HG02970 (cell line): ENCODE results near the gene OGFOD3.

ENCODE experiments used
- ATAC-seq: cut with Tn5 transposase; IDR thresholded peaks from one replicate; pipeline ENCODE4 v1.9.1; 2021; ENCODE audit warnings: mild to moderate bottlenecking, moderate library complexity, moderate number of reproducible peaks; ENCODE audit not compliant: unreplicated experiment, low FRiP score

Gene OGFOD3

DNA sequence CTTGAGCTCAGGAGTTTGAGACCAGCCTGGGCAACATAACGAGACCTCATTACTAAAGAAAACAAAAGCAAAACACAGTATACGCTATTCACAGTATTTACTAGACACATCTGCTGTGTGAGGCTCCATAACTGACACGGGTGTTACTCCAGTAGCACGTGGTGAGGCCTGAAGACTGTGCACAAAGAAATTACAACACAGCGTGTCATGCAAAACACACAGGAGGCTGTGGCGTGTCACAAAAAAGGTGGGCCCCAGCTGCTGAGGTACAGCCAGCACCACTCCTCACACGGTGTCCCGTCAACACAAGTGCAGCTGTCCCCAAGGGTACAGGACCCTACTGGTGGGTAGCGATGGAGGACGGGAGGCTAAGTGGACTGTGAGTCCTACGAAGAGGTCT, 29.5 kb upstream of the OGFOD3 start:
- ATAC-seq = no peak

DNA sequence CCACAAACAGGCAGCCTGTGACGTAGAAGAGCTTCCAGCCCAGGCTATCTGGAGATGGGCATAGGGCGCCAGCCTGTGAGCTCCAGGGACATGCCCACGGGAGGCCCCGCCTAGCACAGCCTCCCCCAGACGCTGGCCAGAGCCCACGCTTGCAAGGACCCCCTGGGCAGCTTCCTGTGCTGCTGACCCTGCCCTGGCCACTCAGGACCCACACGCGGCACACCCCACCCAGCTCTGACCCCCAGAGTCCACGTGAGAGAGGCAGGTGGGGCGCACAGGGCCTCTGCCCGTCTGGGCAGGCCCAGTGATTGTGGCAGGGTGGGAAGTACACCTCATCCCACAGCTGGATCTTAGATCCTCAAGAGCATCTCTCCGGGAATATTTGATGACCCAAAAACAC, 28.3 kb upstream of the OGFOD3 start:
- ATAC-seq = no peak

DNA sequence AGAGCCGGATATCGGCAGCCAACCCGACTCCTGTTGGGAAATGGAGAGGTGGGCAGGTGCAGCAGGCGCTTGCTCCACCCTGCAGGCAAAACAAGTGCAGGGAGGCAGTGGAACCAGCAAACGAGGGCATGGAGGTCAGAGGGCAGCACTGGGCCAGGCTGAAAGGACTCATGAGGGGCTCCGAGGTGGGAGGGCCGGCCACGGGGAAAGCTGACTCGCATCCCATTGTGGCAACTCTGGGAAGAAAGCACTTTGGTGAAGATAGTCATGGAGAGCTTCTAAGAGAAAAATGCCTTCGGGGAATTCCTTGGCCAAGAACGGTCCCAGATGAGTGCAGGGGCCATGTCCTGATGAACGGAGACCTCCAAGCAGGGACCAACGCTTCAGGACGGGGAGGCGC, 27.7 kb upstream of the OGFOD3 start:
- ATAC-seq = no peak

DNA sequence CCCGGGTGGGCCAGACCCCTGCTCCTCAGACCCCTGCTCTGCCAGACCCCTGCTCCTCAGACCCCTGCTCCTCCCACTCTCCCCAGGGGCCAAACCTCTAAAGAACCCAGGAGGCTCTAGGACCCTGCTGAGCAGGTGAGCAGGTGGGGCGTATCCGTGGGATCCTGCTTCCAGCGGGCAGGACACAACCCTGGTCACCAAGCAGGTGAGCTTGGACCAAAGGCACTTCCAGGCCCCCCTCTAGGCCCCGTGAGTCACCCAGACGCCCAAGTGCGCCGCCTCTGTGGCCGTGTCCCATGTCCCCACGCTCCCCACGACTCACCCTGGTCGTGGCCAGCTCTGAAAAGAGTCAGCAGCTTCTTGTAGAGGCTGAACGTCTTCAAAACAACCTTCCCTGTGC, 27.2 kb upstream of the OGFOD3 start:
- ATAC-seq = no peak

DNA sequence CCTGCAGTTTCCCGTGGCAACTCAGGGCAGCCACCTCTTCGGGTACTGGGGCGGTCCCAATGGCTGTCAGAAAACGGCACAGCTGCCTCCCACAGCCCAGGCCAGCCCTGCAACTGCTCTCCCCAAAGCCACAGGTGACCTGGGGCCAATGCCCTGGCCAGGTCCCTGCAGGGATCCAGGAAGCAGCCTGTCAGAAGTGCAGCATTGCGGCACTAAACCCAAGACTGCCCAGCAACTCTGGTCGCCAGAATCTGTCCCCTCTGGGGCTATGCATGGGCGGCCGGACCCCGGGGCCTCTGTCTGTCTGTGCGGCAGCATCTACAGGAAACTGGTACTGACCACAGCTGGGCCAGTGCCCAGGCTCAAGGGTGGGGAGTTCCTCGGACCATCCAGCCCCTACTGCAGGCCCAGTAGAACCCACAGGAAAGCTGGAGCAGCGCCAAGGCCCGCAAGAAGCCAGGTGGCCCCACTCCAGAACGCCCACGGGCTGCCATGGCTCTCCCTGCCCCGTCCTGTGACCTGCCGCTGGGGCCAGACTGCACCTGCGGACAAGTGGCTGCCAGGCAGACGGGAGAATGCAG, 26.6 kb upstream of the OGFOD3 start:
- no peak for ATAC-seq

DNA sequence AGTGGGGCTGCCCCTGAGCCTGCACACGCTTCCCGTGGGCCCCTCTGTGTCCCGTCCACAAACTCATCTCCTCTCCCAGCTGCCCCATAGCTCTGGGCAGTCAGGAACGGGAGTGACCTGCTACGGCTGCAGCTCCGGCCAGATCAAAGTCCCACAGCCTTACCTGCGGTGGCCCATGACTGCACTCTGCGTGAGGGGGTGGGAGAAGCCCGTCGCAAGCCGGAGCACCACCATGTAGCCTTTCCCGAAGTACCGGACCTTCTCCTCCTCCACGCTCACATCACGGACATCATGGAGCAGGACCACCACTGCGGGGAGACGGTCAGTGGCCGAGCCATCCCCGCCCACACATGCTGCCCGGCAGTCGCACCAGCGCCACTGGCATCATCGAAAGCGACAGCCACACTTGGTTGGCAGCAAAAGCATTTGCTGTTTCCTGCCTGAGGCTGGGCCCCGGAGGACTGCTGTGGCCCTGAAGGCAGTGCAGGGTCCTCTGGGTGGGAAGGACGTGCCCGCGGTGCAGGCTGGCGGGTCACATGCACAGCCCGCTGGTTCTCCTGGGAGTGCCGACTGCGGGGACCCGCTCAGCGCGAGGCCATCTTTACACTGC, 26.0 kb upstream of the OGFOD3 start:
- ATAC-seq = no peak

DNA sequence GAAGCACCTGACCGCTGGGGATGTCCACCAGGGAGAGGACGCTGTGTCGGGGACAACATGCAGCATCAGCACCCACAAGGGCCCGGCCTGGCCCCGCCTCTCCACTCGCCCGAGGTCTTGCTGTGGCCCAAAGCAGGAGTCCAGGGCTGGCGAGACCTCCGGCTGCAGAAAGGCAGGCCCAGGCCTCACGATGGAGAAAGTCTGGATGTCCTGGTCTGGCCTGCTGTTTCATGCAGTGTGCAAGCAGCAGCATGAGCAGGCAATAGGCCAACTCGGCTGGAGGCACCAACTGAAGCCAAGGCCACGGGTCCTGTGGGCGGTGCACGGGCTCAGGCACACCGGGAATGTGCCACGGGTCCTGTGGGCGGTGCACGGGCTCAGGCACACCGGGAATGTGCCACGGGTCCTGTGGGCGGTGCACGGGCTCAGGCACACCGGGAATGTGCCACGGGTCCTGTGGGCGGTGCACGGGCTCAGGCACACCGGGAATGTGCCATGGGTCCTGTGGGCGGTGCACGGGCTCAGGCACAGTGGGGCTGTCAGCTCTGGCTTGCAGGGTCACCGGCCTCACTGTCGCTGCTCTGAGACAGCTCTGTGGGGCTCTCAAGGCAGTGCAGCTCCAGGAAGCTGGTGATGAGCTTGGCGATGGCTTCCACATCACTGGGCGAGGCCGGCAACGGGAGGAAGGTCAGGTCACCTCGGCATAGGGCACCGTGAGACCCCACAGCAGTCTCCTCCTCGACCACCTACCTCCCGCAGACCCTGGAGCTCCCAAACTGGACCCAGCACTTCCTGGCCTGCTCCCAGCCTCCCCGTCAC, 25.3 kb upstream of the OGFOD3 start:
- no peak for ATAC-seq

DNA sequence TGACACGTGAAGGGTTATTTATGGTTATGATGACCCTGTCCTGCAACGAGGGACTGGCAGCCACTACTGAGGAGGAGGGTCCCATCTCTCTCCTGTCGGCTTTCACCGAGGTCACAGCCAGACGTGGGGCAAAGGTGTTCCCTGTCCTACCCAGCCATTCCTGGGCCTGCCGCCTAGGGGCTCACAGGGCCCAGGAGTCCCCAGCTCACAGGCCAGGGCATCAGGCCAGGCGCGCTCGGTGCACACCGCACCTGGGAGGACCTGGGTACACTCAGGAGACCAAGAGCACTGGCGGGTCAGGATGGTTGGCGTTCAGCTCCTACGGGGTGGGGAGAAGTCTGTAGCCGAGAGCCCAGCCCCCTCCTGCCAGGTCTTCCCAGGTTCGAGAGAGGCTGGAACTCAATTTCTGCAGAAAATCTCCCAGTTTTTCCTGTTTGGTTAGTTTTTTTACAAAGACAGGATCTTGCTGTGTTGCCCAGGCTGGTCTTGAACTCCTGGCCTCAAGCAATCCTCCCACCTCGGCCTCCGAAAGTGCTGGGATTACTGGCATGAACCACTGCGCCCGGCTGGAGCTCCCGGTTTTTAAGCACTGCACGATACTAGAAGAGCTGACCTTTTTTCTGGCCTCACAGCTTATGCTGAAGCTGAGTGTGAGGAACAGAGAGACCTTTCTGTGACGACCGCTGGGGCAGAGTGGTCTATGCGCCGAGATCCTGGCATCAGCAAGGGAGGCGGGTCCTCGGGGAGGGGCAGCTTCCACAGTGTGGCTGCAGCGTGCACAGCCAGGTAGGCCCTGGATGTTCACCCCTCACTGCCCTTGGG, 24.5 kb upstream of the OGFOD3 start:
- no peak for ATAC-seq

DNA sequence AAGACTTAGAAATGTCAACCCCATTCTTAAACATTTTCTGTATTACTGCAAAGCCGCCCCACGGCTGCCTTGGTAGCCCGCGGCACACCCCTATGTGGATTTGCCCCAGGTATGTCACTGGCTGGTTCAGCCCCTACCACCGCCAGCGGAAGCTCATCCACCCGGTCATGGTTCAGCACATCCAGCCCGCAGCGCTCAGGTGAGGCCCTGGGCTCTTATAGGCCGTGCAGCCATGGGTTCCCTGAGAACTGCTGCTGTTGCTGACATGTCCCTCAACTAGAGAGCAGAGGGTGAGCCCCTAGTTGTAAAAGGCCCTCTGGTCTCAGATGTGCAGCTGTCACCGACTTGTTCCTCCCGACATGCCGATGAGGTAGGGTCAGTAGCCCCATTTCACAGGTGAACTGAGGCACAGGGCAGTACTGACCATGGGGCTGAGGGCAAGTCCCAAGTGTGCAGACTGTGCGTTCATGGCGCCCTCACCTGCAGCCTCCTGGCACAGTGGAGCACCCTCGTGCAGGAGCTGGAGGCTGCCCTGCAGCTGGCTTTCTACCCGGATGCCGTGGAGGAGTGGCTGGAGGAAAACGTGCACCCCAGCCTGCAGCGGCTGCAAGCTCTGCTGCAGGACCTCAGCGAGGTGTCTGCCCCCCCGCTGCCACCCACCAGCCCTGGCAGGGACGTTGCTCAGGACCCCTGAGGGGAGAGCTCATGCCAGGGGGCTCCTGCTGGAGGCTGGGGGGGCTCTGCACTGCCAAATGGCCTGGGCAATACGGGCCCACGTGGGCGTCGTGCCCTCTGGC, 23.5 kb upstream of the OGFOD3 start:
- no peak for ATAC-seq

DNA sequence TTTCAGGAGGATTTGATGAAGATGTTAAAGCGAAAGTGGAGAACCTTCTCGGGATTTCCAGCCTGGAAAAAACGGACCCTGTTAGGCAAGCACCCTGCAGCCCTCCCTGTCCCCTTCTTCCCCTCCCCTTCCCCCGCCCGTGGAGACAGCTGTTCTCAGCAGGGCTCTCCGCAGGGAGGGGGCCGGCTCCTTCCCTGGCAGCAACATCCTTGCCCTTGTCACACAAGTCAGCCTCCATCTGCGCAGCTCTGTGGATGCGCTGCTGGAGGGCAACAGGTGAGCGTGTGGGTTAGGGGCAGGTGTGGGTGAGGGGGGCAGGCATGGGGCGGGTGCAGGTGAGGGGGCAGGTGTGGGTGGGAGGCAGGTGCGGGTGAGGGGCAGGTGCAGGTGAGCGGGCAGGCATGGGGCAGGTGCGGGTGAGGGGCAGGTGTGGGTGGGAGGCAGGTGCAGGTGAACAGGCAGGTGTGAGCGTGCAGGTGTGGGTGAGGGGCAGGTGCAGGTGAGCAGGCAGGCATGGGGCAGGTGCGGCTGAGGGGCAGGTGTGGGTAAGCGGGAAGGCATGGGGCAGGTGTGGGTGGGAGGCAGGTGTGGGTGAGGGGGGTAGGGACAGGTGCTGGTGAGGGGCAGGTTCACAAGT, 22.7 kb upstream of the OGFOD3 start:
- no peak for ATAC-seq

DNA sequence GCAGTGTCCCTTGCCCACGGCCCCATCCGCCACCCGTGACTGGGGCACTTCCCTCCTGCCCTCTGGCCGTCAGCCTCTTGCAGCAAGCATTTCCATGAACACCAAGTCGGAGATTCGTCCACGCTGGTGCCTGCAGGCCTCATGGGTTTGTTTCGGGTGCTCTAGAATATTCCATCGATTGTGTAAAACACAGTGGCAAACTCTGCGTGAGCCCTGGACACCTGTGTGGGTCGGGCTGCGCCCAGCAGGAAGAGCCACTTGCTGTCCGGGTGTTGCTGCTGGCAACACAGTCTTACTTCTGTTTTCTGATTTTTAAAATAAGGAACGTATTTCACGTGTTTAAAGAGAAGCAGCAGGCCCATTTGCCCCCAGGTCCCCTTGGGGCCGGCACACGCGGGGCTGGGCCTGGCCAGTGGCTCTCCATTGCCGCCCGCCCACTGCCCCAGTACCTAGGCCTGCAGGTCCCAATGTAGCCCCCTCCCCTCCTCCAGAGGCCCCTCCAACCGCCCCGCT, 22.1 kb upstream of the OGFOD3 start:
- ATAC-seq = no peak

DNA sequence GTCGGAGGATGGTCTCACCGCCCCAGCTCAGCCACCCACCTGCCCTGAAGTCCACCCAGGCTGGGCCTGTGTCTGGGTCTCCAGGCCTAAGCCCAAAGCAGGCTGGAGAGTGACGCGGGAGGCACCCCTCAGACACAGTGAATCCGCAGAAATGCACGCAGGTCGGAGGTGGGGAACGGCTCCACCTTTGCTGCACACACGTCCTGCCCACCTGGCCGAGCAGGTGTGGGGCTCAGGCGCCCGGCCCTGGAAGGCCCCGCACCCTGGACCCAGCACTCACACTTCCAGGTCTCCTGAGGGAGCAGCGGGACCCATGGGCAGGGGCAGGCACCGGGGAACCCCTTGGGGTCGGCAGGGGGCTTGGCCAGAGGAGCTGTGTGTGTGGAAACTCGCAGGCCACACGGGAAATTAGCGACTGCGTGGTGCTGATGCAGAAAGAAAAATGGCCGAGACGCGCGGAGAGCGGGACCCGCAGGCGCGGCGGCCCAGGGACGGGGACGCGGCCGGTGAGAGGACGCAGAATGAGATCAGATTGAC, 21.5 kb upstream of the OGFOD3 start:
- ATAC-seq = no peak

DNA sequence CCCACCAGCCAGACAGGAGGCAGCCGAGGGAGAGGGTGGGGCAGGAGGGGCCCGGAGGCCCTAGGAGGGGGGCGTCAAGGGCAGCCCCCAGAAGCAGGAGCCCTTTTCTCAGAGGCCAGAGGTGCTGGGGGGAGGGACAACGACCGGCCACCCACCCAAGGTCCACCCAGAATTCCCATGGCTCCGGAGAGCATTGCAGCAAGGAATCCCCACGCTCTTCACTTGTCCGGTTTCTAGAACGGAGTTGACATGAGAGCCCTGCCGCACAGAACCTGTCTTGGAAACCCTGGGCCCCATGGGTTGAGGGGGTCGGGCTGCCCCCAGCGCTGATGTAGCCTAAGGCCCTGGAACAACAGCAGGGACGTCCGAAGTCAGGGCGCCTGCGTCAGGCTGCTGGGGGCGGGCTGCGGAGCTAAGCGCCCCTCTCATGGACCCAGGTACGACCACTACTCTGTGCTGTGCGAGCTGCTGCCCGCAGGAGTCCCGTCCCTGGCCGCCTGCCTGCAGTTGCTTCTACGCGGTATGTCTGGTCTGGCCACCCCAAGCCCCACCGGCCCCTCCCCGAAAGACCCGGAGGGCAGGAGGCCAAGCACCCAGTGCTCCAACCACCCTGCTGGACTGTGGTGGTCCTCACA, 20.9 kb upstream of the OGFOD3 start:
- no peak for ATAC-seq

DNA sequence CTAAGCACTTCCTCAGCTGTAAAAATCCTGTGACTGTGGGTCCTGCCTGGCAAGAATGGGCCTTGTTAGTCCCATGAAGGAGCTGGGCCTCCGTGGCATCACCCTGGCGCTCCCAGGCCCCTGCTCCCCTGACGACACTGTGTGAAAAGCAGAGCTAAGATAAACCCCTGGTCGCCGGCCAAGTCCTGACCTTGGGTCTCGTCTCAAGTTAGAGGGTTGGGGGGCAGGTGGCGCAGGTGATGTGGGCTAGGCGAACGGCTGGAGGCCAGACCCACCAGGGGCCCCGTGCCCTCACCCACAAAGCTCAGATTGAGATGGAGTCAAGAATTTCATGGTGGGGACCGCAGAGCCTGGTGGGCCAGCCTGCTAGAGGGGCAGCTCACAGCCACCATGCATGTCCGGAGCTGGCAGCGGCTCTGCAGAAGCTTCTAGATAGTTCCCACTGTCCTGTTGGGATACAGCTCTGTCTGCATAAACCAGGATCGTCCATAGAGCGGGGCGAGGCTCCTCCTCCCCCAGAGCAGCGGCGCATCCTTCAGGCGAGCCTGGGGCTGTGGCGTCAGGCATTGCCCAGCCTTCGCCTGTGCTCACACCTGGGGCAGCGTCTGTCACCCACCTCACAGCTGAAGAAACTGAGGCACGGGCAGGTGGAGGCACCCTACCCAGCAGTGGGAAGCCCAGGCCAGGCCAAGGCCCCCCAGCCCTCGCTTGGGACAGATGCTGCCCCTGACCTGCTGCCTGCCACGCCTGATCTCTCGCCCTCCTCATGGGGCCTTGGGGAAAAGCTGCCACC, 20.2 kb upstream of the OGFOD3 start:
- no peak for ATAC-seq

DNA sequence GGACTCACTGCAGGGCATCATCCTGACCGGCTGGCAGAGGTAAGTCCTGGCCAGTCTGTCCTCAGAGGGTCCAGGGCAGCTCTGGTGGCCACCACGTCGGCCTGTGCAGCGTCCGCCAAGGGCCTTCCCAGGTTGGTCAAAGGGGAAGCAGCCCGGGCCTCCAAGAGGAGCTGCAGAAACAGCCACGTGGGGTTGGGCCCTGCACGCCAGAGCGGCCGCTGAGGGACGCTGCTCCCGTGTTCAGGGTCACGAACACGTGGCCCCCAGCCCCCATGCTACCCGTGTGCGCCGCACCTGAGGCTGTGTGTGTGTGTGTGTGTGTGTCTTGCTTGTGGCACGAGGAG, 18.9 kb upstream of the OGFOD3 start:
- no peak for ATAC-seq

DNA sequence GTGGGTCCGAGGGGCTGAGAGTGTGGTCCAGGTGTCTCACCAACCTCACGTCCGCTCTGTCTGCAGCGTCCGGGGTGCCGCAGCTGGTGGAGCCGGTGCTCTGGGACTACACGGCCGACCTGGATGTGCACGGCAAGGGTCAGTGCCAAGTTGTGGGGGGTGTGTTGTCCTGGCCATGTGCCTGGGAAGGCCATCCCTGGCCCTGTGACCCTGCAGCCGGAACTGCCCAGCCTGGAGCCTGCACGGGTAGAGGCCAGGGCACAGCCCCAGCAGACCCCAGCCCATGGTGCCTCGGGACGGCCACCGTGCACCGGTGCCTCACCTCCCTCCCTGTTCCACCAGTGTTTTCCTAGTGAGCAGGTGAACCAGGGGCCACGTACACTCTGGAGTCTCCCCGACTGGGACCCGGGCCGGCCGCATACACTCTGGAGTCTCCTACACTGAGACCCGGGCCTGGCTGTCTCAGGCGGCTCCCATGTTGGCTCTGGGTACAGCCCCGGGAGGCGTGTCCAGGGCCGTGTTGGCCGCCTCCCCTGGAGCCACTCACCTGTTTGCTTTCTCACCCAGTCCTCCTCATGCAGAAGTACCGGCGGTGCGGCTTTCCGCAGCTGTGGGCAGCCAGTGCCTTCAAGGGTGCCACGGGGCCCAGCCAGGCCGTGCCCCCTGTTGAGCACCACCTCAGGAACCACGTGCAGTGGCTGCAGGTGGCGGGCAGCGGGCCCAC, 18.4 kb upstream of the OGFOD3 start:
- ATAC-seq = no peak
